Posterior cingulate gyrus (tissue), 11 donors: ENCODE data around the gene TBC1D1.

ENCODE experiments used
- DNase-seq, 10 donors: peaks; one replicate each; pipeline versions ENCODE4 v3.0.0 to v3.0.0-alpha.2; 2020 to 2021; ENCODE audit warnings: mixed read lengths in 3 of 10
- intact Hi-C: fragments of 100-400 bp; cut with DNase I; formaldehyde crosslinking; loops from one replicate; pipeline ENCODE4 v1.15.1; 2023

The TBC1D1 gene

DNA sequence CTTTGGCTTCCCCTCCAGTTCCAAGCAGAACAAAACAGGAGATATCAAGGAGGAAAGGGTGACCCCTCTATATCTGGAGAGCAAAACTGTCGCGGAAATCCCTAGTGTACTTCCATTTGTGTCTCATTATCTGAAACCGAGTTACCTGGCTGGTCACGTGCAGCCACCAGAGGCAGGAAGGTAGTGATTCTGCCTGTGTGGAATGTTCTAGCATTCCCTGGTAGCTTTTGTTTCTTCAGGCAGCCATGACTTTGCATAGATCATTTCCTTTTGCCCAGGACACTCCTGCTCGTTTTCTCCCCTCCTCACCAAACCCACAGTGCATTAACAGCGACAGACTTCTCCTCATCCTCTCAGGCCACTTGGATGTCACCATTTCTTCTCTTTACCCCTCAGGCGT is 177.2 kb downstream of the TBC1D1 start:
- intact Hi-C loops: loop anchor here (5.0 kb wide), 1 partner anchor 104 kb away; no protein-coding TSS in a partner anchor
- no peak for DNase-seq

DNA sequence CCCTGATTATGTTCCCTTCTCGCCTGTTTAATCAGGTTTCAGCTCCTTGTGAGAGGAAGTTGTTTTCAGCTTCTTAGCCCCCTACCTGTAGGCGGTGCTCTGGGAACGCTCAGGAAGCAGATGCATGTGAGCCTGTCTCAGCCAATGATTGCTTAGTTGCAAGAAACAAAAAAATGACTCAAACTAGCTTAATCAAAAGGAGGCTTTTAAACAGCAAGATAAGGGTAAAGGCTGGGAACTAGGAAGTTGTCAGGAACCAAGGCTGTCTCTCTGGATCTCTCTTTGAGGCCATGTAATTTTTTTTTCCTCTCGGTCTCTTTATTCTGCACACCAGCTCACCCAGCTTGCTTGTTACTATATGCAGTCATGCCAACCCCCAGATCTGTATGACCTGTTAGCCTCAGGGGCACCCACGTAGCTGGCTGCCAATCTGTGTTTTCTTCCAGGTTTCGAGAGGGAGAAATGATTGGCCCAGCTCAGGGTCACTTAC is 178.4 kb downstream of the TBC1D1 start:
- no peak for DNase-seq
- intact Hi-C loops: loop anchor here (5.0 kb wide), 1 partner anchor 103 kb away; no protein-coding TSS in a partner anchor

DNA sequence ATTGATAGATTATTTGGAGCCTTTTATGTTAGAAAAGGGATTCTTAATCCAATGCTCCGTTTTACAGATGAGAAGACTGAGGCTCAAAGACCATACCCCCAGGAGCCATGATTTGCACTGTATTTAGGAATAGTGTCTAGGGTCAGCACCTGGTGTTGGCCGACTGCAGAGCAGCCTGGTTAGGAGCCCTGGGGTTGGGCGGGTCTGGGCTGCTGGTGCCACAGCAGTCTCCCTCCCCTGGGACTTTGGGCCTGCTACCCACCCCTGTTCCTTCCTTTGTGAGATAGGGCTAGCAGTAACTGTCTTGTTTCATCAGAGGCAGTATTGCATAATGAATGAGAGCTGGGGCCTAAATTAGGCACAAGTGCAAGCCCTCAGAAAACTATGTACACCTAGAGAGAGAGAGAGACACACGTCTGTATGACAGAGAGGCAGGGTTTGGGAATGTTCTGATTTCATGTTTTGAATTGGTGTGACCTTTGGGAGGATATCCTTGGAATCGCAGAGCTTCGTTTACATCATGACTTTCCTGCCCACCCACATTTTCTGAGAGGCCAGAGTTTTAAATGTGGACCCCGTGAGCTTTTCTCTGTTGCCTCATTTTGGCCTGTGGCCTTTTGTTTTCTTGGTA is 181.0 kb downstream of the TBC1D1 start:
- DNase-seq: no peak
- intact Hi-C loops: no loop called here

DNA sequence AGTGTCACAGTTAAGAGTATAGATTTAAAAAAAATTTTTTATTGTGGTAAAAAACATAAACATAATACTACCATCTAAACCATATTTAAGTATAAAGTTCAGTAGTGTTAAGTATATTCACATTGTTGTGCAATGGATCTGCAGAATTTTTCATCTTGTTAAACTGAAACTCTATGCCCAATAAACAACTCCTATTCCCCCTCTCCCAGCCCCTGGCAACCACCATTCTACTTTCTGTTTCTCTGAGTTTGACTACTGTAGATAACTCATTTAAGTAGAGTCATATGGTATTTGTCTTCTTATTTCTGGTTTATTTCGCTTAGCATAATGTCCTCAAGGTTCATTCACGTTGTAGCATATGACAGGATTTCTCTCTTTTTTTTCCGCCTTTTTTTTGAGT is 181.7 kb downstream of the TBC1D1 start:
- DNase-seq: no peak
- intact Hi-C loops: no loop called here

DNA sequence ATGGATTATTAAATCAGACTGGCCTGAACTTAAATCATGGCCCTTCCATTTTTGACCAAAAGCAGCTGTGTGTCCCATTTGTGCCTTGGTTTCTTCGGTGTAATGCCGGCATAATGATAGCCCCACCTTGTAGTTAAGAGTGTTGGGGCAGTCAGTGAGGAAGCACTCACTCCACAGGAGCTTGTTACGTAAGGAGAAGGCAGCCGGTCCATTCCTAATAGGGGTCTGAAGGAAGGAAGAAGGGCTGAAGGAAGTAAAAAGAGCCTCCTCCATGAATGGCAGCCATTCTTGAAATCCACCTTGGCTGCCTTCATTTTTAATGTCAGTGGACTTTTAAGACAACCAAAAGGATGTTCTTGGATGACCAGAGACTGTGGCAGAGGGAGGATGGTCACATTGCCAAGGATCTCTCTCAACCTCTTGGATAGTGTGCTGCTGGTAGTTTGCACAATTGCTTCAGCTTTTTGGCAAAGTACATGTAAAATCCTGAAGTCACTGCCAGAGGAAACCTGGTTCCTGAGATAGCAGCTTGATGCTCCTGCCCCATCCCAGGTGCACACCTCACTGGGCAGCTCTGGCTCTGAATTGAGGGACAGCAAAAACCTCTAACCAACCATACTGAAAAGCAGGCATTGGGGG is 182.8 kb downstream of the TBC1D1 start:
- intact Hi-C loops: no loop called here

DNA sequence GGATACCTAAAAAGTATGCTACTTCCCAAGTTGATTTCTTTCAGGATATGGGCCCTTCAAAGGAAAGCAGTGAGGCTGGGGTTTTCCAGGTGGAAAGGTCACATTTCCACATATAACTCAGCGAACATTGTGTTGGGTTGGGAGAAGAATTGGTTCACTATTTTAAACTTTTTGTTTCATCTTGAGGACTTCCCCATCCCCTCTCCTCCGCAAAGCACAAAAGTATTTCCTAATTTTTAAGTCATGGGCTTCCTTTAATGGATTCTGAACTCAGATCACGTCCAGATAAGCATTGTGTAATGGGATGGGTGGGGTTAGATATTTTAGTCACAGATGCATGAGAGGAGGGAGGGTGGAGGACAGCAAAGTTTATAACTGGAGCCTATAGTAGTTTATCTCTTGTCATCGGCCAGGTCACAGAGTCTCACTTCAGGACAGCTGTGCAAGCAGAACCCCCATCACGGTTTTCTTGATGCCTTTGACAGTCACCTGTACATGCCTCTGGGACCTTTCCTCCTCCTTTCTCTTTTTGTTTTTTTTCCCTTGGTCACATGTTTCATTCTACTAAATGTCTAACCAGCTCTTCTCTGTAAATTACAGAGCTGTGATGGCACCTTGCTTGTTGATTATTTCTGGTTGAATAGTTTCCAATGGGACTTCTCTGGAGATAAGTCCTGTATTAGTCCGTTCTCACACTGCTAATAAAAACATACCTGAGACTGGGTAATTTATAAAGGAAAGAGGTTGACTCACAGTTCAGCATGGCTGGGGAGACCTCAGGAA is 184.7 kb downstream of the TBC1D1 start:
- intact Hi-C loops: no loop called here
- no peak for DNase-seq

More for the DNA sequence above, 182.8 kb downstream of the TBC1D1 start:
- DNase-seq: no peak

DNA sequence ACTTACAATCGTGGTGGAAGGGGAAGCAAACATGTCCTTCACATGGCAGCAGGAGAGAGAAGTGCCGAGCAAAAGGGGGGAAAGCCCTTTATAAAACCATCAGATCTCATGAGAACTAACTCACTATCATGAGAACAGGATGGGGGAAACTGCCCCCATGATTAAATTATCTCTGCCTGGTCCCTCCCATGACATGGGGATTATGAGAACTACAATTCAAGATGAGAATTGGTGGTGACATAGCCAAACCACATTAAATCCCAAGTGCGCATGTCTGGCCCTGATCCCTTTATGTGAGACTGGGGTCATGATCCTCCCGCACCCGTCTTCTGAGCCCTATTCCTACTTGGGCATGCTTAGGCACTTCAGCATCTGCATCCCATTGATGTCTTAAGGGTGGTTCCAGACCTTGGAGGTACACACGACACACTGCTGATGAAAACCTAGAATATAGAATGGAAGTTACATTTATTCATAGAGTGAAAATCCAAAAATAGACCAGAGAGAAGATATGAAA is 185.3 kb downstream of the TBC1D1 start:
- intact Hi-C loops: no loop called here

DNA sequence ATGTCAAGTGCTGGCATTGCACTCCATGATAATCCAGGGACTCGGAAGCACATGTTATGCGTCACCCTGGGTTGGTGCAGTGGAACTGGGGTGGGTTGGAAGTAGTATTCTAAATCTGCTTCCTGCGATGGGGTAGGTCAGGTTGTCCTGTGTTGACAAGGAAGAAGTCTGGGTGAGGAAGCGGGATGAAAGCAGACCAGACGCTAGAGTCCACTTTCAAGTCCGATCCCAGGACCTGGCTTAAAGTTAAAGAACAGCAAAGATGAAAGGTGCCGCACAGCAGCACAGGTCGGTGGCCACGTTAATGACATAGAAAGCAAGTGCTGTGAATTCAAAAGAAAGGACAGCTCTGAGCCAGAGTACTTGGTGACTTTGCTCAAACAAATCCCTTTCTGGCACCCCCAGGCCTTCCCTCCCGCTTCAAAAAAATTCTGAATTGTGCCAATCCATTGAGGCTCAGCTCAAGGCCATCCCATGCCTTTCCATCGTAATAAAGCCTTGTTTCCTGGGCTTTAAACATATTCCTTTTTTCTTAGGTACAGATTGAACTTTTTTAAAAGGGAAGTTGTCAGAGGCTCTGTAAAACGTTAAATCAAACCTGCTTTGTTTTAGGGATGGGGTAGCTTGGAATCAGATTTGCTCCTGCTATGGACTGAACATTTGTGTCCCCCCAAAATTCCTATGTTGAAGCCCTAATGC is 187.1 kb downstream of the TBC1D1 start:
- intact Hi-C loops: no loop called here
- no peak for DNase-seq

More for the DNA sequence above, 185.3 kb downstream of the TBC1D1 start:
- no peak for DNase-seq

DNA sequence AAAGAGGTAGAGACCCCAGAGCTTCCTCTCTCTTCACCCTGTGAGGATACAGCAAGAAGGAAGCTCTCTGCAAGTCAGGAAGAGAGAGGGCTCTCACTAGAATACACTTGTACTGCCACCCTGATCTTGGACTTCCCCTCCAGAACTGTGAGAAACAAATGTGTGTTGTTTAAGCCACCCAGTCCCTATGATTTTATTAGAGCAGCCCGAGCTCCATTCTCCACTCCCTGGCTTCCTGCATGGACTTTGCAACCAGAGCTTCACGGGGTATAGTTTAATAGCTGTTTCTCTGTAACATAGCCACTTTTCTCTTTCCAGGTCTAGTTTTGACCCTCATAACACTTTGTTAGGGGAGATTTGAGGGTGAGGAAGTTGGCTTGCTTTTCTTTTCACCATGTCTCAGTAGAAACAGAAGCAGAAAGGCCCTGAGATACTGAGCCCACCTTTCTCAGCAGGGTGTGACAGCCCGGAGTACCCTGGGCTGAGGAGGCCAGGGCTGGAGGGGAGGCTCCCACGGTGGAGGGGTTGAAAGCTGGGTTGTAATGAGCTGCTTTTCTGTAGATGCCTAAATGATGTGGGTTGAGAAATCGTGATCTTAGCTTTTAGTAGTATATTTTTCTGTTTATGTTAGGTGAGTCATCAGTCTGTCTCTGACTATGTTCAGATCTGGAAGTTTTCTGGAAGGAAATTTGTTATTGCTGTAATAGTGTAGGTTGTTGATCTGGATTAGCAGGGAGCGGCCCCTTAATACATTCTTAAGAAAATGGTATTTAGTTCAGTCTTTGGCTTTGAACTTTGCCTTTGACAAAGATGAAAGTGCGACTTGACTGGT is 187.9 kb downstream of the TBC1D1 start:
- intact Hi-C loops: no loop called here

DNA sequence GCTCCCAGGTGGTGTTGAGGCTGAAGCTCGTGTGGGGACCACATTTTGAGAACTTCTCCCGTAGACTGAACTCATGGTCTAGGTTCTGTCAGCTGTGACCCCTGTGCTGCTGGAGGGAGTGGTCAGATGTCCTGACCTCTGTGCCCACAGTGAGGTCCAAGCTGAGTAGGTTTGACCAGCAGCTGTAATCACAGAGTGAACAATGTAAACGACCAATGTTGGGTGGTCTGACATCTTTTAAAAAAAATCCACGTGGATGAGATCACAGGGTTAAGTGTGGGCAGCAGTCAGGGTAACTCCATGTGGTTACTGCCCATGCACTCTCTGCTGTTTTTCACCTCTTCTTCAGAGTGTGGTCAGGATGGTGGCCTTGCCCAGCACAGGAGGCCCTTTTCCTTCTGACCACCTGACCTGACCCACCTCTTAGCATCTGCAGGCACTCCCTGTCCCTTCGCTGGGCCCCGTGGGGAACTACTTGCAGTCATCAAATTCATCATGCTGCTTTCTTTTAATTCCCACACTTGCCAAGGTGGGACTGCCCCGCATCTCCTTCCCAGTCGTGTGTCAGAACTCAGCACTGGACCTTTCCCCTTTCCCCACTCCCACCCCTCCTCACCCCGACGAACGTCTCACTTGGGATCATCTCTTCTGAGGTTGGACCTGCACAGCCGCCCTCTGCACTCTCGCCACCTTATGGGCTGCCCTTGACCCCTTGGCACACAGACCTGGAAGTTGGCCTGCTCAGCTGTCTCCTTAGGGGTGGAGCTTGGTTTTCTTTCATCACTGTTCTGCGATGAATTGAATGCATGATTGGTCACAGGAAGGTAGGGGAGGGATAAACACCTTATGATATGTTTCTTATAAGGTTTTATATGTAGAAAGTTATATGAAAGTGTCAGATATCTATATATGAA is 189.4 kb downstream of the TBC1D1 start:
- DNase-seq: no peak
- intact Hi-C loops: no loop called here

More for the DNA sequence above, 187.9 kb downstream of the TBC1D1 start:
- DNase-seq: no peak

DNA sequence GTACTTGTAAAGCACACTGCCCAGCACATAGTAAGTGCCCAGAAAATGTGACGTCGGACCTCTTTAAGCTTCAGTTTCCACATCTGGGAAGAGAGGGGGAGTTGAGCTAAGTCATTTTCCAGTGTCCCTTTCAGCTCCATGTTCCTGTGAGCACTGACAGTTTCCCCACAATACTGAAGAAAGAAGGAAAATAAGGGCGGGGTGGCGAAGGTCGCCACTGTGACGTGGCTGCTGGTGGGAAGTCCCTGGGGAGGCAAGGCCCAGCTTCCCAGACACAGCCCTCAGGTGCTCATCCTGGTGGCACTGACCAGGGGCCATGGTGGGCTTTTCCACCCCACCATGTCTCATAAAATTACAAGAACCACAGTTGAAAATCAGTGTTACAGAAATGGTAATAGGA is 191.1 kb downstream of the TBC1D1 start:
- intact Hi-C loops: no loop called here
- DNase-seq: no peak

DNA sequence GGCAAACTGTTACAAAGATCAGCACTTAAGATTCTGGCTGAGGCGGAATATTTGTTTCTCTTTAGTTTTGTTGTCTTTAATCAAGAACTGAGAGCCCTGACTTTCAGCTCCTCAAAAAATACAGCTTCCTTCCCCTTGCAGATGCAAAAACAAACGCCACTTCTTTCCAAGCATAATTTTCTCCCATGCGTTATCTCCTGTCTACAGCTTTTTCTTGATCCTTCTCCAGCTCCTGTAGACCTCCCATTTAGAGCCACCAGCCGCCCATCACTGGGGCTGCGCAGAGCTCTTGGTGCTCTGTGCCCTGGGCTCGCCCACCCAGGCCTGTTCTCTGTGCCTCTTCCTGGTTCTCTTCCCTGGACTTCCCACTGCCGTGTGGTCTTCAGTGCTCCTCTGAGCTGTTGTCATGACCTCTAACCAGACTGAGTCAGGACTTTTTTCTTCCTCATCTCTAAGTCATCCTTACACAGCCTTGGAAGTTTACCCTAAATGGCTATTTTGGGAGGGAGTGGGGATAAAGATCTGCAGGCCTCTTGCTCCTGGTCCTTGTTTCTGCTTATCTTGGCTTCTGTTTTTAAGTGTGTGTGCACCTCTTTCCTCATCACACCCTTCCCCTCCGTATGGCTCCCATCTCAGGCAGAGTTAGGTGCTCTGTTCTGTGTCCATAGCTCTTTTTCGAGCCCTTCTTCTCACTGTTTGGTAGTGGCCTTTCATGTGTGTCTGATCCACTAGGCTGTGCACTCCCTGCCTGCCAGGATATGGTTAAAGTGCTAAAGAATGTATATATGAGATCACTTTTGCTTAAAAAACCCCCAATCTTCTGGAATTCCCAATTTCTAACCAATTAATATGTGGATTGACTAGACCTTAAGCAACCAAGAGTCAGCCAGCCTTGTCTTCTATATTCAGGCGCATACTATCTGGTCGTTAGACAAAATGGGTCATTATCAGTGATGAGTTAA is 191.8 kb downstream of the TBC1D1 start:
- DNase-seq: no peak
- intact Hi-C loops: no loop called here

DNA sequence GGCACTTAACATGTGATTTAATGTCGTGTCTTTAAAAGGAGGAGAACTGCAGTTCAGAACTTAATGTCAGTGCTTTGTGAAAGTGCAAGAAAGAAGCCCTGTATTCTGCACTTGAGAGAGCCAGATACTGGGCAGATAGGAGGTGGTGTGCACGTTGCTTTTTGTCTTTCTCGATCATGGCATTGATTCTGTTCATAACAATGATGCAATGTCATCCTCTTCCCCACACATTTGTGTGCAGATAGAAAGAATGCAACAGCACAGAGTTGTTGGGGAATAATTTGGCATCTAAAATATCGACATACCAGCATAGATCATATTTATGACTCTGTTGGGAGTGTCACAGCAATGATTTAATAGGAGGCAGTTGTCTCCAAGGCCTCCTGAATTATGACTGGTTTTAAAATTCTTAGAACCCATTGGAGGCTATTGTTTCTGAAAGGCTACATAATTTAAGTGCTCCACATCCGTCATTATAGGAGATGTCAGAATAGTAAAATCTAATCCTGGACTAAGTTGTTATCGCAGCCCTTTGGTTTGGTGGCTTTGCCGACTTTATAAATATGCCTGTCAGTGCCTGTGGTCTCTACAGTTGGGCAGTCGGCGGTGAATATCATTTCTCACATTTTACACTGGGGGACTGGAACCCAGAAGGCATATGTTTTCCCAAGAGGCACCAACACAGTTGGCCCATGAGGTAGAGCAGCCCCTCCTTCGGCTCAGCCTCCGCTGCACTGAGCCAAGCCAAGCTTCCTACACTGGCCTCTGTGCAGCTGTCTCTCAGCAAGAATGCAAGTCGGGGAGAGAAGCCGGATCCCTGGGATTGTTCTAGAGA is 194.2 kb downstream of the TBC1D1 start:
- intact Hi-C loops: no loop called here

DNA sequence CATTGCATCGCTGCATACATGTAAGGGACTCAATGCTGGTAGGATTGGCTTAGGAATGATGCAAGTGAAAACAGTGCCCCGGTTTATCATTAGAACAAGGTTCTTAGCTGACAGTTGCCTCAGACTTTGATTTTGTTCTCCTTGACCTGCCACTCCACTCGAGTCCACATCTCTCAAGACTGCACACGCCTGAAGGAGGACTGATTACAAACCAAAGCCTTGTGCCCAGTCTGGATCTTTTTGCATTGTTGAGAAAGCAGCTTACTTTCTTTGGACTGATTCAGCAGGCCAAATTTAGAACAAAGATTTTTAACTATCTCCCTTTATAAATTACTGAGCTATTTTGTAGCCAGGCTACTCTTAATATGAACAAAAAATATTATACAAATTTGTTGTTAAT is 194.9 kb downstream of the TBC1D1 start:
- intact Hi-C loops: no loop called here
- no peak for DNase-seq

More for the DNA sequence above, 194.2 kb downstream of the TBC1D1 start:
- DNase-seq: no peak

DNA sequence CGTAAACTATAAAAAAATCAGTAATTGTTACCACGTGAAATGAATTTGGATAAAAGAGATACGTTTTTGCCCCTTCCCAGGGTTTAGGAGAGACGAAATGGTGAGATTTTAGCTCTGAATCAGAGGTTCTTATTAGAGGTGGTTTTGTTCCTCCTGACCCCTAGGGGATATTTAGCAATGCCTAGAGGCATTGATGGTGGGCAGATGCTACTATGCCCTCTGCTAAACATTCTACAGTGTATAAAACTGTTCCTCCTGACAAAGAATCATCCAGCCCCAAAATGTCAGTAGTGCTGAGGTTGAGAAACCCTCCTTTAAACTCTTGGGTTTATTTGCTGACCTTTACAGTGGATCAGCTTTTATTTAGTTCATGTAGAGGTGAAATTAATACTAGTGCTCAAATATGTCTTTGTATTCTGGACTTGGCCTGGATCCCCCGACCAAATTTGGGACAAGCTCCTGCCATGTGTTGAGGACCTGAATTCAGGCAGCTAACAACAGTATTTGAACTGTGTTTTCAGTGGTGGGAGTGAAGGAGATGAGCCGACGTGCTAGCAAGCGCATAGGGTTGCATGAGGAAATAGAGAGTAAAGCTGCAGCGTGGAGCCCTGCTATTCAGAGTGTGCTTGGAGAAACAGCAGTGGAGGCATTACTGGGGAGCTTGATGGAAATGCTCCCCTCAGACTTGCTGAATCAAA is 195.4 kb downstream of the TBC1D1 start:
- DNase-seq: no peak
- intact Hi-C loops: no loop called here

DNA sequence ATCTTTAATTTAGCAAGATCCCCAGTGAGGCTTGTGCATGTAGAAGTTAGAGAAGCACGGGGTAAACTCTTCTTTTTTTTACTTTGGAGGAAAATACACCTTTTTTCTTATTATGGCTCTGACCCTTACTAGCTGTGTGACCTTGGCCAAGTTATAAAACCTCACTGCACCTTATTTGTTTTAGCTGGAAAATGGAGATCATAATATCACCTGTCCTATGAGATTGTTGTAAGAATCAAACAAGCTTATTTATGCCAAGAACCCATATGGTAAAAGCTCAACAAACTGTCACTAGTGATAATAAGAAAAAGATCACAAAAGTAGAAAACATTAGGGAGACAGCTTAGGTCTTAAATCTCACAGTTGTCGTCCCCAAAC is 196.0 kb downstream of the TBC1D1 start:
- no peak for DNase-seq
- intact Hi-C loops: no loop called here
